GM23338 (cell line): ENCODE results near the gene PHYKPL. TPM values are rescaled to one million over a fixed set of nuclear protein-coding genes. Genes with fewer than 3 reads are reported as not detected.

Experiments used
- ATAC-seq: fragments of 200-7000 bp; cut with Tn5 transposase; 3 replicates; pipeline ENCODE4 v1.9.1; 2020
- DNase-seq: peaks from one replicate; pipeline ENCODE4 v3.0.0-alpha.2; 2015; ENCODE audit warnings: low spot score
- H2AFZ ChIP-seq: fragments of 200-600 bp; sonication (generic); 2 replicates; pipeline ENCODE4 v1.8.0; 2016; ENCODE audit warnings: antibody characterized with exemption, mild to moderate bottlenecking, moderate library complexity
- H3F3A ChIP-seq: fragments of 200-600 bp; sonication (generic); replicated peaks from 2 replicates; pipeline ENCODE4 v1.8.0; 2017; ENCODE audit warnings: antibody characterized with exemption, mixed run types, low read depth
- H3K27ac ChIP-seq: fragments of 200-600 bp; sonication (generic); 2 replicates; pipeline ENCODE4 v1.6.1; 2016; ENCODE audit warnings: low read depth
- H3K27me3 ChIP-seq: fragments of 200-600 bp; sonication (generic); 2 replicates; pipeline ENCODE4 v1.8.0; 2016; ENCODE audit warnings: mild to moderate bottlenecking, mixed run types, moderate library complexity; ENCODE audit not compliant: insufficient read depth
- H3K36me3 ChIP-seq: fragments of 200-600 bp; sonication (generic); 2 replicates; pipeline ENCODE4 v1.8.0; 2016; ENCODE audit warnings: mild to moderate bottlenecking; ENCODE audit not compliant: insufficient read depth
- H3K4me1 ChIP-seq: fragments of 200-600 bp; sonication (generic); 2 replicates; pipeline ENCODE4 v1.8.0; 2016; ENCODE audit warnings: mild to moderate bottlenecking, moderate library complexity; ENCODE audit not compliant: insufficient read depth
- H3K4me2 ChIP-seq: fragments of 200-600 bp; sonication (generic); 2 replicates; pipeline ENCODE4 v1.7.1; 2017; ENCODE audit warnings: mixed run types
- H3K4me3 ChIP-seq: fragments of 200-600 bp; sonication (generic); 2 replicates; pipeline ENCODE4 v1.6.1; 2016; ENCODE audit warnings: mixed run types
- H3K79me2 ChIP-seq: fragments of 200-600 bp; sonication (generic); replicated peaks from 2 replicates; pipeline ENCODE4 v1.8.0; 2017; ENCODE audit warnings: mild to moderate bottlenecking; ENCODE audit not compliant: insufficient read depth
- H3K9me2 ChIP-seq: fragments of 200-600 bp; sonication (generic); 2 replicates; pipeline ENCODE4 v1.8.0; 2017; ENCODE audit not compliant: insufficient read depth
- H4K20me1 ChIP-seq: fragments of 200-600 bp; sonication (generic); replicated peaks from 2 replicates; pipeline ENCODE4 v1.8.0; 2017; ENCODE audit warnings: mild to moderate bottlenecking; ENCODE audit not compliant: insufficient read depth
- H3K27ac Mint-ChIP-seq: 2 replicates; pipeline ENCODE4 v1.8.0; 2020; ENCODE audit warnings: inconsistent platforms, mild to moderate bottlenecking, moderate library complexity, mixed read lengths
- H3K27me3 Mint-ChIP-seq: 3 replicates; pipeline ENCODE4 v1.8.0; 2022; ENCODE audit warnings: low read depth, mild to moderate bottlenecking, moderate library complexity, mixed read lengths, inconsistent platforms; ENCODE audit not compliant: insufficient read depth, poor library complexity
- H3K36me3 Mint-ChIP-seq: 3 replicates; pipeline ENCODE4 v1.8.0; 2021; ENCODE audit warnings: low read depth, mild to moderate bottlenecking, inconsistent platforms, moderate library complexity, mixed read lengths
- H3K4me1 Mint-ChIP-seq: 3 replicates; pipeline ENCODE4 v1.8.0; 2020; ENCODE audit warnings: mild to moderate bottlenecking, inconsistent platforms, mixed read lengths
- H3K4me3 Mint-ChIP-seq: 3 replicates; pipeline ENCODE4 v1.8.0; 2021; ENCODE audit warnings: moderate library complexity, mild to moderate bottlenecking, inconsistent platforms, mixed read lengths
- H3K9me3 Mint-ChIP-seq: 3 replicates; pipeline ENCODE4 v1.8.0; 2020; ENCODE audit warnings: moderate library complexity, mild to moderate bottlenecking, inconsistent platforms, mixed read lengths
- CREB1 ChIP-seq: fragments of 250-450 bp; sonication (Bioruptor Pico); IDR thresholded peaks from 2 replicates; pipeline ENCODE4 v1.5.0; 2020; ENCODE audit warnings: low read depth, mild to moderate bottlenecking, moderate library complexity
- EZH2phosphoT487 ChIP-seq: fragments of 200-600 bp; sonication (generic); IDR thresholded peaks from one replicate; pipeline ENCODE4 v1.8.1; 2018; ENCODE audit warnings: antibody characterized with exemption; ENCODE audit not compliant: unreplicated experiment
- JUNB ChIP-seq: IDR thresholded peaks from one replicate; pipeline ENCODE4 v1.6.1; 2016; ENCODE audit warnings: antibody characterized with exemption; ENCODE audit not compliant: unreplicated experiment
- NANOG ChIP-seq: IDR thresholded peaks from 2 replicates; pipeline ENCODE4 v1.6.1; 2016; ENCODE audit warnings: antibody characterized with exemption, borderline replicate concordance
- POLR2AphosphoS5 ChIP-seq: IDR thresholded peaks from 2 replicates; pipeline ENCODE4 v1.6.1; 2016; ENCODE audit warnings: antibody characterized with exemption, low read depth
- STAT1 ChIP-seq: IDR thresholded peaks from one replicate; pipeline ENCODE4 v1.6.1; 2016; ENCODE audit warnings: antibody characterized with exemption; ENCODE audit not compliant: unreplicated experiment
- ZNF114 ChIP-seq: fragments of 250-450 bp; sonication (Bioruptor Pico); IDR thresholded peaks from 2 replicates; pipeline ENCODE4 v1.5.0; 2020; ENCODE audit warnings: mild to moderate bottlenecking, moderate library complexity
- ZNF331 ChIP-seq: fragments of 250-450 bp; sonication (Bioruptor Pico); IDR thresholded peaks from 2 replicates; pipeline ENCODE4 v1.5.0; 2020; ENCODE audit warnings: low read depth, mild to moderate bottlenecking, moderate library complexity
- polyA plus RNA-seq: library from polyadenylated mRNA; unstranded; fragments of >200 nt; fragmentation: Nextera tagmentation; extraction: Ambion mirVana; gene quantifications from 2 replicates; pipeline ENCODE4 v1.2.1, GENCODE V29; 2016
- total RNA-seq: library from RNA; depleted of rRNA; stranded (reverse); fragments of >200 nt; shearing (Covaris generic); gene quantifications from 2 replicates; pipeline ENCODE4 v1.2.3, GENCODE V29; 2014
- TF ChIP-seq, protein P1 (sequence below), 2 experiments: fragments of 200-600 bp in 1 of 2; sonication (generic) in 1 of 2; conservative IDR thresholded peaks; 2 replicates each; pipeline versions ENCODE4 v1.5.1 to v1.6.1; 2016 to 2017; ENCODE audit warnings: antibody characterized with exemption in 2 of 2, low read depth in 2 of 2, mild to moderate bottlenecking in 2 of 2, moderate library complexity in 1 of 2
- TF ChIP-seq, protein P2 (sequence below): IDR thresholded peaks from 2 replicates; pipeline ENCODE4 v1.6.1; 2016; ENCODE audit warnings: antibody characterized with exemption
- TF ChIP-seq, protein P3 (sequence below): IDR thresholded peaks from one replicate; pipeline ENCODE4 v1.6.1; 2018; ENCODE audit warnings: antibody characterized with exemption; ENCODE audit not compliant: unreplicated experiment

Gene PHYKPL
- total and polyA plus RNA-seq, 2 experiments from 2014 or later = 15.9 to 20.8 TPM

DNA sequence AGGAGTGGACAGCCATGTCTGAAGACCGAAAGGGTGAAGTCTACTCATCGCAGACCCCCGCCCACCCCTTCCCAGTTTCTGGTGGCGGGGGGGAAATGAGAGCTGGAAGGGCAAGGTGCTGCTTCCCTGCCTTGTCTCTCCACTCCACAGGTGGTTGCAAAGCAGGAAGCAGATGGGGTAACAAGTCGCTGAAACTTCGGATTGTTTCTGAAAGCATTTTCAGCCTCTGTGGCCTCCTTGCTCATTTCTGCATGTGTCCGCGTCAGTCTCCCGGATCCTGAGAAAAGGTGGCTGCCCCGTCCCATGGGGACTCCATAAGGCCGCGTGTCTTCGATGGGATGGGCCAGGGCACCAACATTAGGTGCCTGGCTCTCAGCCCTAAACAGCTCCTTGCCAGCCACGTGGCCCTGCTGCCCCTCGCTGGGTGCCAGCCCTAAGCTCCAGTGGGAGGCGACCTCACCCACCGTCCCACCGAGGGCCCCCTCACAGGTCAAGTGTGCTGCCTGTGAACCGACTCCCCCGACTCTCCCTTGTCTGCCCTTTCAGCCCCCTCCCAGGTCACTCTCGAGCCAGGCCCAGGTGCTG is 971 bp downstream of the PHYKPL start (continued):
- TF ChIP-seq POLR2AphosphoS5 = no peak
- TF ChIP-seq ZNF331 (CRISPR knock-in tag) = no peak
- TF ChIP-seq, protein P1, sequence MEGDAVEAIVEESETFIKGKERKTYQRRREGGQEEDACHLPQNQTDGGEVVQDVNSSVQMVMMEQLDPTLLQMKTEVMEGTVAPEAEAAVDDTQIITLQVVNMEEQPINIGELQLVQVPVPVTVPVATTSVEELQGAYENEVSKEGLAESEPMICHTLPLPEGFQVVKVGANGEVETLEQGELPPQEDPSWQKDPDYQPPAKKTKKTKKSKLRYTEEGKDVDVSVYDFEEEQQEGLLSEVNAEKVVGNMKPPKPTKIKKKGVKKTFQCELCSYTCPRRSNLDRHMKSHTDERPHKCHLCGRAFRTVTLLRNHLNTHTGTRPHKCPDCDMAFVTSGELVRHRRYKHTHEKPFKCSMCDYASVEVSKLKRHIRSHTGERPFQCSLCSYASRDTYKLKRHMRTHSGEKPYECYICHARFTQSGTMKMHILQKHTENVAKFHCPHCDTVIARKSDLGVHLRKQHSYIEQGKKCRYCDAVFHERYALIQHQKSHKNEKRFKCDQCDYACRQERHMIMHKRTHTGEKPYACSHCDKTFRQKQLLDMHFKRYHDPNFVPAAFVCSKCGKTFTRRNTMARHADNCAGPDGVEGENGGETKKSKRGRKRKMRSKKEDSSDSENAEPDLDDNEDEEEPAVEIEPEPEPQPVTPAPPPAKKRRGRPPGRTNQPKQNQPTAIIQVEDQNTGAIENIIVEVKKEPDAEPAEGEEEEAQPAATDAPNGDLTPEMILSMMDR (conservative IDR thresholded peaks at IDR 0.05; ENCODE audit: low read depth in 2 of 2) = no peak; a peak in 1 of 4 replicates
- no peak for TF ChIP-seq ZNF114 (CRISPR knock-in tag)
- no peak for TF ChIP-seq STAT1
- TF ChIP-seq EZH2phosphoT487 = no peak
- no peak for TF ChIP-seq JUNB
- no peak for TF ChIP-seq NANOG
- no peak for TF ChIP-seq CREB1 (CRISPR knock-in tag)

DNA sequence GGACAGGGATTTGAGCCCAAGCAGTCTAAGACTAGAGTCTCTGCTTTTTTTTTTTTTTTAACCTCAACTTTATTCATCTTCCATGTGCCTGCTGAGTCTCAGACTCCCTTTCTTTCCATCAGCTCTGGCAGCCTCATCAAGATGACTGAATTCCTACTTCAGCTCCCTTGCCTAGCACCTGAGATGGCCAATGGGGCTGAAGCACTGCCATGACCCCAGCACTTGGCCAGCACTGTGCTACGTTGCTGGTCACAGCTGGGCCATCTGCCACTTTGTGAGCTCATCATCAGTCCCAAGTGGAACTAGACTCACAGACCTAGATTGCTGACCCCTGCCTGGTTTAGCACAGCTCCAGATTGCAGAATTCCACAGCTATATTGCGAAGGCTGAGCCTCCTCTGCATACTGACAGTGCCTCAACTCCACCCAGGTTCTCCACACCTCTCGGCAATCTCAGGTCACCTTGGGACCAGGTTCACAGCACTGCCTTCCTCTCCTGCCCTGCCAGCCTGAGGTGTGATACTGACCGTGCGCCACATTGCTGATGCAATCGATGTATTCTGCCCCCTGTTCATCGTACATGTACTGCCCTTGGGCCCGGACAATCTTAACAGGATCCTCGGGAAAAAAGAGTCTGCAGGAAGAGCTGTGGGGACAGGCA is 1.6 kb downstream of the PHYKPL start:
- Histone ChIP-seq H3K4me2 (peak overlapping the region; percentile 96), H3K4me1 (peaks cover 9% of the 10 kb centered on the region; the same call in 1 of the 2 replicates), H2AFZ (no peak overlapping the region), H3K36me3 (peaks cover 9% of the 10 kb centered on the region), H3K4me3 (peak overlapping the region; percentile 83), H3K79me2 (peaks cover 13% of the 10 kb centered on the region; the same call in 1 of the 2 replicates), H3K27me3 (no peaks in the 10 kb centered on the region), H3F3A (peaks cover 13% of the 10 kb centered on the region), H4K20me1 (no peaks in the 10 kb centered on the region), H3K9me2 (no peaks in the 10 kb centered on the region), H3K27ac (no peak overlapping the region)
- H3K27me3 Mint-ChIP-seq = peaks cover 23% of the 10 kb centered on the region
- H3K27ac Mint-ChIP-seq = no peak overlapping the region
- no peak for DNase-seq
- peaks cover 22% of the 10 kb centered on the region for H3K4me1 Mint-ChIP-seq
- peaks cover 53% of the 10 kb centered on the region for H3K36me3 Mint-ChIP-seq
- no peak for ATAC-seq
- H3K4me3 Mint-ChIP-seq = peak overlapping the region; percentile 84
- no peaks in the 10 kb centered on the region; the same call in 1 of the 3 replicates for H3K9me3 Mint-ChIP-seq
- TF ChIP-seq STAT1 (no peak), ZNF114 (CRISPR knock-in tag) (no peak), NANOG (no peak), CREB1 (CRISPR knock-in tag) (no peak), POLR2AphosphoS5 (no peak), JUNB (no peak)
- TF ChIP-seq, protein P2, sequence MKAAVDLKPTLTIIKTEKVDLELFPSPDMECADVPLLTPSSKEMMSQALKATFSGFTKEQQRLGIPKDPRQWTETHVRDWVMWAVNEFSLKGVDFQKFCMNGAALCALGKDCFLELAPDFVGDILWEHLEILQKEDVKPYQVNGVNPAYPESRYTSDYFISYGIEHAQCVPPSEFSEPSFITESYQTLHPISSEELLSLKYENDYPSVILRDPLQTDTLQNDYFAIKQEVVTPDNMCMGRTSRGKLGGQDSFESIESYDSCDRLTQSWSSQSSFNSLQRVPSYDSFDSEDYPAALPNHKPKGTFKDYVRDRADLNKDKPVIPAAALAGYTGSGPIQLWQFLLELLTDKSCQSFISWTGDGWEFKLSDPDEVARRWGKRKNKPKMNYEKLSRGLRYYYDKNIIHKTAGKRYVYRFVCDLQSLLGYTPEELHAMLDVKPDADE = no peak
- TF ChIP-seq, protein P3, sequence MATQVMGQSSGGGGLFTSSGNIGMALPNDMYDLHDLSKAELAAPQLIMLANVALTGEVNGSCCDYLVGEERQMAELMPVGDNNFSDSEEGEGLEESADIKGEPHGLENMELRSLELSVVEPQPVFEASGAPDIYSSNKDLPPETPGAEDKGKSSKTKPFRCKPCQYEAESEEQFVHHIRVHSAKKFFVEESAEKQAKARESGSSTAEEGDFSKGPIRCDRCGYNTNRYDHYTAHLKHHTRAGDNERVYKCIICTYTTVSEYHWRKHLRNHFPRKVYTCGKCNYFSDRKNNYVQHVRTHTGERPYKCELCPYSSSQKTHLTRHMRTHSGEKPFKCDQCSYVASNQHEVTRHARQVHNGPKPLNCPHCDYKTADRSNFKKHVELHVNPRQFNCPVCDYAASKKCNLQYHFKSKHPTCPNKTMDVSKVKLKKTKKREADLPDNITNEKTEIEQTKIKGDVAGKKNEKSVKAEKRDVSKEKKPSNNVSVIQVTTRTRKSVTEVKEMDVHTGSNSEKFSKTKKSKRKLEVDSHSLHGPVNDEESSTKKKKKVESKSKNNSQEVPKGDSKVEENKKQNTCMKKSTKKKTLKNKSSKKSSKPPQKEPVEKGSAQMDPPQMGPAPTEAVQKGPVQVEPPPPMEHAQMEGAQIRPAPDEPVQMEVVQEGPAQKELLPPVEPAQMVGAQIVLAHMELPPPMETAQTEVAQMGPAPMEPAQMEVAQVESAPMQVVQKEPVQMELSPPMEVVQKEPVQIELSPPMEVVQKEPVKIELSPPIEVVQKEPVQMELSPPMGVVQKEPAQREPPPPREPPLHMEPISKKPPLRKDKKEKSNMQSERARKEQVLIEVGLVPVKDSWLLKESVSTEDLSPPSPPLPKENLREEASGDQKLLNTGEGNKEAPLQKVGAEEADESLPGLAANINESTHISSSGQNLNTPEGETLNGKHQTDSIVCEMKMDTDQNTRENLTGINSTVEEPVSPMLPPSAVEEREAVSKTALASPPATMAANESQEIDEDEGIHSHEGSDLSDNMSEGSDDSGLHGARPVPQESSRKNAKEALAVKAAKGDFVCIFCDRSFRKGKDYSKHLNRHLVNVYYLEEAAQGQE = no peak
